ENCODE measurements around the gene SOX8.
"Not testable (repeated sequence)": the region's sequence is repeated elsewhere in the genome, so short reads cannot be mapped to it uniquely, and the experiment has no call there.

GRCh38 chr16:953818-954217 is 27.8 kb upstream of the SOX8 start:
- TF ChIP-seq CTCF (IDR thresholded peaks at IDR 0.05; ENCODE audit: insufficient read depth, low read depth, low read length); EZH2 (IDR thresholded peaks at IDR 0.05; ENCODE audit: insufficient read depth, low read length): not testable (repeated sequence)
